ENCODE measurements around the gene BHMT2.

GRCh38 chr5:79107020-79107796 lies 37.6 kb downstream of the BHMT2 start:
- TF ChIP-seq CTCF (IDR thresholded peaks at IDR 0.05; ENCODE audit: insufficient read depth, low read depth, low read length) (no peak), EZH2 (IDR thresholded peaks at IDR 0.05; ENCODE audit: insufficient read depth, low read length) (no peak)

Measured in astrocyte (in vitro differentiated cells and primary cell).